ENCODE results near the gene SSX2IP.
"Not testable (repeated sequence)": the region's sequence is repeated elsewhere in the genome, so short reads cannot be mapped to it uniquely, and the experiment has no call there.

SSX2IP gene

DNA sequence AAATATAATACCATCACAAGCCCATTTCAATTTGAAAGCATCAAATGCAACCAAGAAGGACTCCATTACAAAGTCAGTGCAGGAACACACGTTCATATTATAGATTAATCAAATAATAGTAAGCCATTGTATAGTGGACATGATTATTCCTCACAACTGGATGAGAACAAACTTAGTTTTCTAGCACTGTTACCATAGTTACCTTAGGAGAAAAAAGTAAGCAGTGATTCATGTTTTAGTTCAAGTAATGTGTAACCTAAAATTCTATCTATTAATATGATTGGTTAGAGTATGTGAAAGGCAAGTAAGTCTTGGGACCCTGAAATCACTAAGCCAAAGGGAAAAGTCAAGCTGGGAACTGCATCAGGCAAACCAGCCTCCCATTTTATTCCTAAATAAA is 15.2 kb downstream of the SSX2IP start:
- no peak for DNase-seq (ENCODE audit: low spot score)

DNA sequence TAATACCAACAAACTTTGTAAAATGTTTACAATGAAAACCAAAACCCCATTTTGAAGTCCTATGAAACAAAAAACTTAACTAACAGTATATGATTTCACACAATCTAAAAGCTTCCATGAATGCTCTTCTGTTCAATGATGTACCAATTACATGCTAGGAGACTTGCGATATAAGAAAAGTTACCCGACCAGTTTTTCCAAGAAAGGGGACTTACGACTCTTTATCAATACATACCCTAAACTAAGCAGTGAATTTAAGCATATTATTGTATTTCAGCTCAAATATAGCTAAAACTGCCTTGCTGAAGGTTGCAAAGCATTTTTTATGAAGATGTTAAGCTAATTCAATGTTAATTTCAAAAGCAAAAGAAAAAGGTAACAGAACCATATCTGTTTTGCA is 15.6 kb downstream of the SSX2IP start:
- DNase-seq (ENCODE audit: low spot score): no peak

DNA sequence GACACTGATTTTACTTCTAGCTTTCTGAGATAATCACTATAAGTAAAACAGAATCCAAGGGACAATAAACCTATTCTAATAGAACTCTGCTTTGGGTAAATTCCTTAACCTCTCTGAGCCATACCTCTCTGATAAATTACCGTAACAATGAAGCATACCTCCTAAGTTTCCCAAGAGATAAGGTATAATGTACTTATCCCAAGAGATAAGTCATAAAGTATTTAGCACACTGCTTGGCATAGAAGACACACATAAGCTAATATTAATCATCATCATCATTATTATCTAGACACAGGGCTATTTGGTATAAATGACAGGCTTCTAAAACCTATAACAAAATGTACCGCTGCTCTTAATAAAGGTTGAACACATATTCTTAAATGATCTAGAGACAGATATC is 16.2 kb downstream of the SSX2IP start:
- DNase-seq (ENCODE audit: low spot score): no peak

DNA sequence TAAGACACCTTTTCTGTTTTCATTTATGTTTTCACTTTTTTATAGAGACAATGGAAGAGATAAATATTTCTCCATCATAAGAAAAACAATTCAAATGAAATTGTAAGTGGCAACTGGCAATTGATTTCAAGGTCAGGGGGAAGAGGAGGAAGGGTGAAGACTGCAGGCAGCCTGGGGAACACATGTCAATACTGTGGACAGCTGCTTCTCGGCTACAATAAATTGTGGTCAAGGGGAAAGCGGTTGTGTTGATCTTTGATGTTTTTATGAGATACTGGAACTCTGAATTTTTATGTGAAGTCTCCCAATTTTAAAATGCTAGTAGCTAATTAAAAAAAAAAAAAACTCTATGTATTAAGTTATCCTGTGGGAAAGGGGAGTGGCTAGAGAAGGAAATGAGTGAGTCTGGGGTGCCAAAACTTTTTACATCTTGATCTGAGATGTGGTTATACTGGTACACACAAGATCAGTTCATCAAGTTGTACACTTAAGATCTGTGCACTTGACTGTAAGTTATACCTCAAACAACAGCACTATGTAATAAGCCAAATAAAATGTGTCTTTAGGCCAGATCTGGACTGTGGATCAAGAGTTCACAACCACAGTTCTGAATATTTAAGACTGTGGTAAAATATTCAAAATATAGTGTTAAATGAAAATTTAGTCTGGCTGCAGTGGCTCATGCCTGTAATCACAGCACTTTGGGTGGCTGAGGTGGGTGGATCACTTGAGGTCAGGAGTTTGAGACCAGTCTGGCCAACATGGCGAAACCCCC is 18.0 kb downstream of the SSX2IP start:
- DNase-seq (ENCODE audit: low spot score): no peak

DNA sequence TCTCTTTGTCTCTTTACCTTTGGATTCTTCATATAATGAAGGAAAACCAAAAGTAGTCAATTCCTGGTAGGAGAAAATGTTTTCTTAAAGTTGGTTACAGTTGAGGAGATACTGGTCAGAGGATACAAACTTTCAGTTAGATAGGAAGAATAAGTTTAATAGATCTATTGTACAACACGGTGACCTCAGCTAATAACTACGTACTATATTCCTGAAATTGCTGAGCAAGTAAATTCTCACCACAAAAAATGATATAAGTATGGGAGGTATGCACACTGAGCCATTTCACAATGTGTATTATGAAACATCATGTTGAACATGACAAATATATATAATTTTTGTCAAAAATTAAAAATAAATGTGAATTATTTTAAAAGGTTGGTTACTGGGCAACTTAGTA is 20.4 kb downstream of the SSX2IP start:
- no peak for DNase-seq (ENCODE audit: low spot score)

DNA sequence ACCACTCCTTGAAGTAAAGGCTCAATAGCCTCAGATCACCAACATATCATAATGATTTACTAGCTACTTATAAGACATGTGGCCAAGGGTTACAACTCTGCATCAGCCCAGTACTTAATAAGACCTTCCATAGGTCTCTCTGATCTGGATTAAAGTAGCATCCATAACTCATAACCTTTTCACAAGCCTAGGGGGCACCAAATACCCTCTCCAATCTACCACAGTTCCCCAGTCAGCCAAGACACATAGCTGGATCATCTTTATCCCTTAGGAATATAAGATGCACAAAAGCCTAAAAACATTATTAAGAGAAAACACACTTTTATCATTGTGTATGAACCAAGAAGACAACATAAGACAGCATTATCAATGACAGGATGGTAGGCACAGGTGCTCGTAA is 22.1 kb downstream of the SSX2IP start:
- no peak for DNase-seq (ENCODE audit: low spot score)

DNA sequence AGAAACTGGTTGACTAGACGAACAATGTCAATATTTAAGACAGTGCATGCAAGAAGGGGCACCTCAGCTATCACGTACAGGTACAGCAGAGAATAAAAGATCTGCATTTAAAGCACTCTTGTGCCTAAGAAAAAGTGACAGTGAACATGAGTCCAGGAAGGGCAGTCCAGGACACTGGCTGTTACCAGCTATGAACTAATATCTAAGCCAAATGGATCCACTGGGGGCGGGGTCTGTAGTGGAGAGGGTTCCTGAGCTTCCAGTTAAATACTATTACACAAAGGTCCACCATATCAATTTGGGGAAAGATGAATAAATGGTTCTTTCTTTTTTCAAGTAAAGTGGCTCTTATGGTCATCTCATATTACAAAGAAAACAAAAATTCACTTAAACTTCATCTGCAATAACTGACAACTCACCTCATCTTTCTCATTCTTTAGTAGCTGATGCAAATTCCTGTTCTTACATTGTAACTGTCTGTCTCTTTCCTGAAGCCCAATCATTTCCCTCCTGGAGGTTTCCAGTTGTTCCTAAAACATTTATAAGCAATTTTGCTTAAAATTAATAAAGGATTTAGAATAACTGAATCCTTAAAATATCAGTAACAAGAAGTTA is 24.5 kb downstream of the SSX2IP start:
- DNase-seq (ENCODE audit: low spot score): no peak

DNA sequence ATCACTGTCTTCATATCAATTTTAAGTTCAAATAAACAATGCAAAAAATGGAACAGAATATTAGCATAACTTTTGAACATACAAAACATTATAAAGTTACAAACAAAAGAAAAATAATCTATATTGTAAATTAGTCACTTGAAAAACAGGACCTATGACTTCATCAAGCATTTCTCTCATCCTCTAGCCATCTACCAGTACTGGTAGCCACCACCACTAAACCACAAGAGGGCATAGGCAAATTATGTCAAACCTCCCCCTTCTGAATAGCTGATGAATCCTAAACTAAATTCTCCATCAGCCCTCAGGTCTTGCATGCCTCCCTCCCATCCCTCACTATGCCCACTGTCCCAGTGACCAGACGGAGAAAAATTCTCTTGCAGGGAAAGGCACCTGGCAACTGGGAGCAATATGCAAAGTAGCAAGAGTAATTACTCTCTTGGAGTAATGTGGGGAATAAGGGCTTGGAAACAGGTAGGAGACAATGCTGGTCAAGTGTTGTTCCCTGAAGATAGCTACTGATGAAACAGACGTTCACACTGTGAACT is 37.1 kb downstream of the SSX2IP start:
- peak; percentile 30 for DNase-seq (ENCODE audit: low spot score)

DNA sequence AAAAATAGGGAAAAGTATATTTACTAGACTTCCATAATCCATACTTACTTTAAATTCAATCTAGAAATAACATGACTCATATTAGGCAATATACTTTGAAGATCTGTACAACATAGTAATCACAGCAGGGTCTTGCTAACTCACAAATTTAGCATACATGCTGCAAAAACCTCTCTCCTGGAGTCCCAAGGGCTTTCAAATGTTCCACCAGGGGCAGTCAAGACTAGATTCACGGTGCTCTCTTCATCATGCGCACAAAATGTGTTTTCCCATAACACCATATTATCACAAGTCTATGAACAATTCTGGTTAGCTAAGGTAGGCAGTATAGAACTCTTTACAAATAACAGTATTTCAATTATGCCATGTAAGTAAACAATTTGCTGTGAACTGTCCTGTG is 45.8 kb downstream of the SSX2IP start:
- DNase-seq (ENCODE audit: low spot score): no peak

DNA sequence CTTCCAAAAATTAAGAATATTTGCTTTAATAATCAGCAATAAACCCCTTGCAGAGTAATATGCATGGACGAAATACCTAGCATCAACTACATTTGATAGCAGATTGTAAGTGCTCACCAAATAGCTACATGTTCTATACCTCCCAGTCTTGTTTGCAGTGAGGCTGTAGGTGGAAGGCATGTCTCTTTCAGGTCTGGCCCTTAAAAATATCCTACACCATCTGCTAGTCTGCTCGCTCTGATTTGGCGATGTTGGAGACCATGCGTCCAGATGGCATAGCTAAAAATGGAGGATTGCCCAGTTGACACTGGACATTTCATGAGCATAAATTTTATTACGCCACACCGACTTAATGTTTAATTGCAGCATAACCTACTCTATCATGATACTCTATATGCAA is 47.1 kb downstream of the SSX2IP start:
- no peak for DNase-seq (ENCODE audit: low spot score)

DNA sequence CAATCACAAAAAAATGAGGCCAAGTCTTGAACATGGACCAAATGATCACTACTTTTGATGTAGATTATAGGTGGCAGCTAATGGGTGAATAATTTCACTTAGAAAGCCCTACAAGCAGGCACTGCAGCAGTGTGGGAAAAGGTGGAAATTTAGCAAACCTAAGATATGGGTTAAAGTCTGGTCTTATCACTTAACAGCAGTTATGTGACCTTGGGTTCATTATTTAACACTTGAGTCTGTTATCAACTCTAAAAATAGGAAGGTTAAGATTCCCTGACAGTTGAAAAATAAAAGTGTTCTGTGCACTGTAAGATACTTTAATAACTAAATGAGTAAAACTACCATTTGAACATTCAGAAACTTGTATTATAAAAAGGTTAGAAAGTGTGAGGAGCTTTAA is 47.5 kb downstream of the SSX2IP start:
- DNase-seq (ENCODE audit: low spot score): no peak

DNA sequence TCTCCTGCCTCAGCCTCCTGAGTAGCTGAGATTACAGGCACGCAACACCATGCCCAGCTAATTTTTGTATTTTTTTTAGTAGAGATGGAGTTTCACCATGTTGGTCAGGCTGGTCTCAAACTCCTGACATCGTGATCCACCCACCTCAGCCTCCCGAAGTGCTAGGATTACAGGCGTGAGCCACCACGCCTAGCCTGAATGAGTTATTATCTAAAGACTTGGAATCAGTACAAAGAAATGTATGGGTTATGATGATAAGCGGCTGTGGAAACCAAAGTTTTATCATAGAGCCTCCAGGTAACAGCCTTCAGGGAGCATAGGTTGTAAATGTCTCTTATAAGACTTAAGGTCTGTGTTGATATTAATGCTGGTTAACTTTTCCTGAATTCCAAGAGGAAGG is 50.5 kb downstream of the SSX2IP start:
- not testable (repeated sequence) for DNase-seq (ENCODE audit: low spot score)

DNA sequence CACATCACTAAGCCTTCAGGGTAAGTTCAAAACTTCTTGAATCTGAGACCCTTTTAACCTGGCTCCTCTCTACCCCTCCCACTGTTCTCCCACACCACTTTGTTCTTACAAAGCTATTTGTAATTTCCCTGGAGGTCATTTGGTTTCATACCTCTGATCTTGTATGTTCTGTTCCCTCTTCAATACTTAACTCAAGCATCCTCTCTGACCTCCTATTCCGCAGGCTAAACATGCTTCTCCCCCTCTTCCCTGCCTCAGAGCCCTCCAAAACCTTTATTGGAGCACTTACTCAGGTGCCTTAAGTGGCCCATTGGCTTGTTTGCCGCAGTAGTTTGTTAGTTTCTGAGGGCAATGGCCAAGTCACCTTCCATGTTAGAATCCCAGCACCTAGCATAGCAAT is 54.8 kb downstream of the SSX2IP start:
- DNase-seq (ENCODE audit: low spot score): no peak

DNA sequence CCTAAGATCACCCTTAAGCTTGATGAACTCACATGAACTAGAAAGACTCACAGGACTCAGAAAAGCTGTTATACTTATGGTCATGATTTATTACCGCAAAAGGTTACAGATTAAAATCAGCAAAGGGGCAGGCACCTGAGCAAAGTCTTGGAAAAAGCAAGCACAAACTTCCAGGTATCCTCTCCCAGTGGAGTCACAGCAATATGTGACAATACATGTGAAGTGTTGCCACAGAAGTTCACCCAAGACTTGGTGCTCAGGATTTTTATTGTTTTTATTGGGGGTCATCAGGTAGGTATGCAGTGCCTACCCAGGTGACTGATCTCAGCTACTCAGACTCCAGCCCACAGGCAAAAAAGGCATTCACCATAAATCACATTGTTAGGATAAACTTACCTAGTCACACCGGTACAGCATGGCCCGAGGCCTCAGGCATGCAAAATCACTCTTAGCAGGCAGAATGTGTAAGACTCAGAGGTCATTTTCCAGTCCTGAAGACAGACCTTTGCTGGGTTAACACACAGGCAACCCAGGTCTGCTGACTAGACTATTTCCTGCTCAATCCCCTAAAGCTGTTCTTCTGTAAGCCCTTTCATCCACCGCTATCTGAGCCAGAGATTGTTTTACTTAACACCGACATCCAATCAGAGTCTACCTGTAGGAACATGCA is 55.6 kb downstream of the SSX2IP start:
- no peak for DNase-seq (ENCODE audit: low spot score)

DNA sequence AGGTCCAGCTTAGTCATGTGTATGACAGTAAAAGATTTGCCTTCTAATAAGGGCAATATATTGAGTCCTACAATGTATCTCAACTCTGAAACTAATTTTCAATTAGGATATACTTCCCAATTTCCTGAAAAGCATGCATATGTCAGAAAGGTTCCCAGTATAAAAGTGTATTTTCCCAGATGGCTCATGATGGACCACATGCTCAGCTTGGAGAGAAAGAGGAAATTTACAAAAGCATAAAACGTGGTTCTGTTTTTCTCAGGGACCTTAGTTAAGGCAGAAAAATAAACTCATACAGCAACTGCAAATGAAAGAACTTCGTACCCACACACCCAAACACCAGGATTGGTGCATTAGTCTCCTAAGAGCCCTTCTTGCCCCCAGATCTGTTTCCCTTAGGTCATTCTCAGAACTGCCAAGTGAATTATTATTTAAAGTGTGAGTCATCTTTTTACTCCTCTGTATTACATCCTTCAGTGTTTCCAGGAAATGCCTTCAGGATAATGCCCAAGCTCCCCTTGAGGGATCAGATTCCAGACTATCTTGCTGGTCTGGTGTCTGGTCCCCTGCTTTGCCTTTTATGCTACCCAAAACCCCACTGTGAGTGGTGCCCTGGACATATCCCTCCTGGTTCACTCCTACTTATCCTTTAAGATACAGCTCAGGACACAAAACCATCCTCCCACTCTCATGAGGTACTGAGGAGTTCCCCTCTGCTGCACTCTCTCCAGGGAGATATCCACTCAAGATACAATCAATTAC is 57.4 kb downstream of the SSX2IP start:
- peak; percentile 56 for DNase-seq (ENCODE audit: low spot score)

DNA sequence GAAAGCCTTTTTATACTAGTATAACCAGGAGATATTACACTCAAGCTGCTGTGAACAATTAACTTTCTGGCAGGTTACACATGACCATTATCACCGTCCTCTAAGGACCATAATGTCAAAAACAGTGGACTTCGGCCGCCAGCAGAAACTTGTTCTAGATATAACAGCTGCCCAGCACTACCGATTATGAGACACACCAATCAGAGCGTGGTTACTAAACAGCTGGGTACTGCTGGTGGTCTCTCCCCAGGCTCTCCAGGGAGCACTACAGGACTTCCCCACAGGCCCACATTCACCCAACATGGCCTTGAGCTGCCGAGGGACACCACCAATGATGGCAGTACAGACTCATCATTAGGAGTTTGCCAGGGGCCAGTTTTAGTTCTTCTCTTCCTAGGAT is 58.1 kb downstream of the SSX2IP start:
- DNase-seq (ENCODE audit: low spot score): no peak

DNA sequence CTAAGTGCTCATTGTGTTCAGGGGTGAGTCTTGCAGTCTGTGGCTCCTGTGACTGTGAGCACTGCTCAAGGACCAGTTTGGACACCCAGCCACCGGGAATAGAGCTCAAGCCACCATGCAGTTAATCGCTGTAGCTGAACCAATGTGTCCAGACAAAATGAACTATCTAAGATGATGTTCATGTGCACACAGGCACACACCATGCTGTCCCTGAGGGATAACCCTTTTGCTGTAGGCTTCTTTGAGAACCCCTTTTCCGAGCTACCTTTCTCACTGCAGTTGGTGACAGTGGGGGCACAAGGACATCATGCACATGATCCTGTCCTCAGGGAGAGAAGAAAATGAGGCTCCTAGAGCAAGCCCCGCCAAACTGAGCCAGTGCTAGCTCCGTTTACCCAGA is 65.4 kb downstream of the SSX2IP start:
- DNase-seq (ENCODE audit: low spot score): no peak

DNA sequence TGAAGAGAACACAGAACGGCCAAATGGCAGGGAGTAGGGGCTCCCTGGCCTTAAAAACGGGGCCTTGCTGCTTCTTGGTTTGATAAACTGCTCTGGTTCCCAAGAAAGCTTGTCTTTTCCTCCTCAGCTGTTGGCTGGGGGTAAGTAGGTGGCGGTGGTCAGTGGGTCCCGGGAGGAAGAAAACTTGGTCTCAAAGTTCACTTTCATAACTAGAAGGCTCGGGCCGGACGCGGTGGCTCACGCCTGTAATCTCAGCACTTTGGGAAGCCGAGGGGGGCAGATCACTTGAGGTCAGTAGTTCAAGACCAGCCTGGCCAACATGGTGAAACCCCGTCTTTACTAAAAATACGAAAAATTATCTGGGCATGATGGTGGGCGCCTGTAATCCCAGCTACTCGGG is 68.7 kb downstream of the SSX2IP start:
- no peak for DNase-seq (ENCODE audit: low spot score)

DNA sequence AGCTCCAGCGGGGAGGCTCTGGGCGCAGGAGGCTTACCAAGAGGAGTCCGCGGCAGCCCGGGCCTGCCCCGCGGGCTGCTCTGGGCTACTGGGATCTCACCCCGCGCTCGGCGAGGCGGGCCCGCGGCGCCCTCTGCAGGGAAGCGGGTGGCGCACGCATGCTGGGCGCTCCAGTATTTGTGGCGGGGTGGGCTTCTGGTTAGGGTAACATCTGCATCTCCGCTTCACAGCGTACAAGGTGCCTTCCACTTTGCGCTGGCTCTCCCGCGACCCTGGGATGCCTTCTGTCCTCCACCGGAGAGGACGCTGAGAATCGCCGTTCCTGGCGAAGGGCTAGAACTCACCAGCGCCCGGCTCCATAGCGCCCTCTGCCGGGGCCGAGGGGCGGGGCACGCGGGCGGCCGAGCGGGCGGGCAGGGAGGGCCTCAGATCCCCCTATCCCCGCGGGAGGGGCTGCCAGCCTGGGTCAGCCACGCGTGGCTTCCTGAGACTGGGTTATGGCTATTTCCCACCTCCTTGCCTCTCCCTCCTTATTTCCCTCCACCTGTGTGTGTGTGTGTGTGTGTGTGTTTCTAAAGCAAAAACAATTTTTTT is 69.4 kb downstream of the SSX2IP start:
- DNase-seq (ENCODE audit: low spot score): peak; percentile 86

DNA sequence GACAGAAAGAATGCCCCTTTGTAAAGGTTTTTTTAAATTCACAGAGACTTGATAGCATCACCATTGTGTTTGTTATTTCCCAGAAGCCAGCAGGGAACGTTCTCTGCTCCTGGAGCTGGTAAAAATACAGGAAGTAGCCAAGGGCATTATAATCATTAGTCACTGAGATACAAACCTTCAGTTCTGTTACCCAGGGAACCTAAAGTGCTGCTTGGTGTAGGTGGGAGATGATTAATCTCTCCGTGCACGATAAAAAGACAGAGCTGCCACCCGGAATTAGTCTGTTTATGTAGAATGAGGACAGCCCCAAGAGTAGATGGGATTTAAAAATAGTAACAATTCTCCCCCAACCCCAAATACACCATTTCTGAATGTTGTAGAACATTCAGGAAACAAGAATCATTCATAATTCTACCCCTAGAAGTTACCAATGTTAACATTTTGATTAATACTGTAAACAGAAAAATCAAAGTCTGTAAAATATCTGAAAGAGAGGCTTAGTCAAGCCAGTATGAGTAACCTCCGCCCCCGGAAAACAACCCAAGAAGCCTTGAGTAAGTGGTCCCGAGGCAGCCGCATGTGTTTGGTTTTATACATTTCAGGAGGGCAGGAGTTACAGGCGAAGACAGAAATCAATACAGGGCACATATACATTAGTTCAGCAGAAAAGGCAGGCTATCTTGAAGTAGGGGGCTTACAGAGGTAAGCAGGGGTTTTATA is 70.7 kb downstream of the SSX2IP start:
- peak; percentile 99 for DNase-seq (ENCODE audit: low spot score)

DNA sequence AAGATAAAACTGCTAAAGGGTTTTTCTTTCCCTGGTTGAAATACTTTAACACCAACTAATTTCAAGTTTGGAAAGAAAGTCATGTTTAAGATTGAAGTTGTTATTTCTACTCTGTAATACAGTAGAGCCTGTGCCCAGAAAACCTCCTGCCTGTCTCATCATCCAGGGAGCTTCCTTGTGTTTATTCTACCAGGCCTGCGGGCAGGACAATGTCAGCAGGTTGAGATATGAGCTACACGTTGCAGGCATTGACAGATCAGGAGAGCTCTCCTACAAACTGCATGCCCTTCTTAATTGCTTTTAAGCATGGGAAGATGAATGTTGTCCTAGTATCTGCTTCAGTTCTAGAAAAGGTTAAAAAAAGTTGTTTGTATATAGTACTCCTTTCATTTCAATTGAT is 72.9 kb downstream of the SSX2IP start:
- DNase-seq (ENCODE audit: low spot score): no peak
